ACHN (cell line): ENCODE results near the gene NDOR1.
"Not testable (repeated sequence)": the region's sequence is repeated elsewhere in the genome, so short reads cannot be mapped to it uniquely, and the experiment has no call there.

Source experiments
- DNase-seq: peaks from one replicate; pipeline ENCODE4 v3.0.0-alpha.2; 2015
- in situ Hi-C: cut with HindIII; loops from 2 replicates; pipeline ENCODE4 v1.10.0; 2017; ENCODE audit warnings: low sequenced_read_pairs, low pct_ligation_motif_present, low pct_unique_long_range_greater_than_20kb

NDOR1 gene

DNA sequence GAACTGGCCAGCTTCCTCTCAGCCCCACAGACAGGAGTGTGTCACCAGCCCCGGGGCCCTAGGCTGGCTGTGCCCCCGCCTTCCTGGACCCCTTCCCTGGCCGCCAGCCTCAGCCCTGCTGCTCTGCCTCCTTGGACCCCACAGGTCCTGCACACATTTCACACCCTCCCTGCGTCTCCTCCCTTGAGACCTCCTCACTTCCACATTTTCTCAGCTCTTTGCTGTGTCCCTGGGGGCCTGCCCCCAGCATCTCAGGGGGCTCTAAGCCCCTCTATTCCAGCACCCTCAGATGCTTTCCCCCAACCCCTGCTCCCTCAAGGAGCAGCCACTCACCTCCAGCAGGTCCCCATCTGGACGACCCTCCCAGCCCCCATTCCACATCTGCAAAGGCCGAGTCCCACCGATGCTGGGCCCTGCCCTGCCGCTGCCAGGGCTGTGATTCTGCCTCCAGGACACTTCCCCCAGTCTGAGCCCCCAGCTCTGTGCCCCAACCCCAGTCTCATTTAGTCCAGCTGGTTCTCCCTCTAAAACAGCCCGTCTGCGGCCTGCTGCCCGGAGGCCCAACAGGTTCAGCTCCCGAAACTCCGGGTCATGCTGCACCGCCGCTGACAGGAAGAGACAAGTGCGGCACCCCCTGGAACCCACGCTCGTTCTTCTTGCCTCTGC lies 29.4 kb downstream of the NDOR1 start:
- DNase-seq, result no peak
- in situ Hi-C loops, result no loop called here

DNA sequence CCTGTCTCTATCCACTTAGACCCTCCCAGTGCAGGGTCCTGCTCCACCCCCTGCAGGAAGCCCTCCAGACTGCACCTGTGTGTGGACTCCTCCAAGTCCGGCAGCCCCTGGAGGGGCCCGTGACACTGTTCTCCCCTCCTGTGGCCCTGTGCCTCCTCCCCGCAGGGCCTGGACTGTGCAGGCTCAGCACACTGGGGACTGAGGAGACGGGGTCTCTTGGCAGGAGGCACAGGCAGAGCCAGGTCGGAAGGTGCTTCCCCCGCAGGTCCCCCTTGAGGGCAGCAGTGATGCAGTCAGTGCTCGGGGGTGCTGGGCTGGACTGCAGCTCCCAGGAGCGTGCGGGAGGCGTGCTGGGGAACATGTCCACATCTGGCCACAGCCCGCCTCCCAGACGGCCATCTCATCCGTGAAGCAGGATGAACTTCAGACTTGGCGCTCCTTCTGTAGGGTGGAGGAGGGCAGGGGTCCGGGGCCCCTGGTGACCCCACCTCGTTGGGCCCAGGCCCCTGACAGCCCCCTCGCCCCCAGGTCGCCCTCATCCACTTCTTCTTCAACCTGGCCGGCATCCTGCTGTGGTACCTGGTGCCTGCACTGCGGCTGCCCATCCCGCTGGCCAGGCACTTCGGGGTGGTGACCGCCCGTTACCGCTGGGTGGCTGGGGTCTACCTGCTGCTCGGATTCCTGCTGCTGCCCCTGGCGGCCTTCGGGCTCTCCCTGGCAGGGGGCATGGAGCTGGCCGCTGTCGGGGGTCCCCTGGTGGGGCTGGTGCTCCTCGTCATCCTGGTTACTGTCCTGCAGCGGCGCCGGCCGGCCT lies 30.1 kb downstream of the NDOR1 start:
- in situ Hi-C loops, result no loop called here
- DNase-seq, result no peak

DNA sequence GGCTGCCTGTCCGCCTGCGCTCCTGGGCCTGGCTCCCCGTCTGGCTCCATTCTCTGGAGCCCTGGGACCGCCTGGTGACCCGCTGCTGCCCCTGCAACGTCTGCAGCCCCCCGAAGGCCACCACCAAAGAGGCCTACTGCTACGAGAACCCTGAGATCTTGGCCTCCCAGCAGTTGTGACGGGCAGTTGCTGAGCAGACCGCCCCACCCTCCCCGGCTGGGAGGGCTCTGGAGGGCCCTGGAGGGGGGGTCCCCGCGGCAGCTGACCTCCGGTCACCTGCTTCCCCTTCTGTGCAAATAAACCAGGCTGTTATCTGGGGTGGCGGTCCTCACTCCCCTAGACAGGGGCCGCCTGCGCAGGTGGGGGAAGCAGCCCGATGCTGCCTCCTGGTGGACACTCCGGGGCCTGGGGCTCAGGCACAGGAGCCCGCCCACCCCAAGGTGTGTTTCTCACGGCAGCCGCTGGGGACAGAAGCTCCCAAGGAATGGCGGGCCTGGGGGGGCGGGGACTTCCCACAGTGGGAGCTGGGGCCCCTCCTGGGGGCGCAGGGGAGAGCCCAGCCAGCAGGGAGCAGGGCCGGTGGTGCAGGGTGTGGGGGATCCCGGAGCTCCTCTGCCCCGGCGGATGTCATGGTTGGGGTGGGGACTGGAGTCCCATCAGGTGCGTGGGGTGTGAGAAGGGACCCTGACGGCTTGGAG lies 30.9 kb downstream of the NDOR1 start:
- in situ Hi-C loops, result no loop called here

DNA sequence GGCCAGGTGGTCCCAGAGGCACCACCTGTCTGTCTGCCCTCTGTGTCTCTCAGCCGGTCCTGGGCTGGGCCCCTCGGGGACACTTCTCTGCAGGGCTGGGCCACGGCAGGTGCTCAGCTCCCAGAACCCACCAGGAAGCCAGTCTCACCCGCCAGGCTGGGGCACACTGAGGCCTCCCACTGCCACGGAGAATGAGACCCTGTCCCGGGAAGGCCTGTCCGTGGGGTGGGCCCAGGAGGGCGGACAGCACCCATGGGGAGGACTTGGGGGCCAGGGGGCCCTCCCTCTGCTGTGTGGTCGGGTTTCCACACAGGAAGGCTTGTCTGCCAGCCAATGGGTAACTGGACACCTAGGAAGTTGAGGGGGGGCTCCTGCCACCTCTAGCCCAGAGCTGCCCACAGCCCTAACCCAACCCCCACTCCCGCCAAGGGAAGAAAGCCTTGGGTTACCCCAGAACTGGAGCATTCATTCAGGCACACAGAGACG lies 31.5 kb downstream of the NDOR1 start:
- in situ Hi-C loops, result no loop called here
- no peak for DNase-seq

More for the DNA sequence above, 30.9 kb downstream of the NDOR1 start:
- DNase-seq, result peak; percentile 75

DNA sequence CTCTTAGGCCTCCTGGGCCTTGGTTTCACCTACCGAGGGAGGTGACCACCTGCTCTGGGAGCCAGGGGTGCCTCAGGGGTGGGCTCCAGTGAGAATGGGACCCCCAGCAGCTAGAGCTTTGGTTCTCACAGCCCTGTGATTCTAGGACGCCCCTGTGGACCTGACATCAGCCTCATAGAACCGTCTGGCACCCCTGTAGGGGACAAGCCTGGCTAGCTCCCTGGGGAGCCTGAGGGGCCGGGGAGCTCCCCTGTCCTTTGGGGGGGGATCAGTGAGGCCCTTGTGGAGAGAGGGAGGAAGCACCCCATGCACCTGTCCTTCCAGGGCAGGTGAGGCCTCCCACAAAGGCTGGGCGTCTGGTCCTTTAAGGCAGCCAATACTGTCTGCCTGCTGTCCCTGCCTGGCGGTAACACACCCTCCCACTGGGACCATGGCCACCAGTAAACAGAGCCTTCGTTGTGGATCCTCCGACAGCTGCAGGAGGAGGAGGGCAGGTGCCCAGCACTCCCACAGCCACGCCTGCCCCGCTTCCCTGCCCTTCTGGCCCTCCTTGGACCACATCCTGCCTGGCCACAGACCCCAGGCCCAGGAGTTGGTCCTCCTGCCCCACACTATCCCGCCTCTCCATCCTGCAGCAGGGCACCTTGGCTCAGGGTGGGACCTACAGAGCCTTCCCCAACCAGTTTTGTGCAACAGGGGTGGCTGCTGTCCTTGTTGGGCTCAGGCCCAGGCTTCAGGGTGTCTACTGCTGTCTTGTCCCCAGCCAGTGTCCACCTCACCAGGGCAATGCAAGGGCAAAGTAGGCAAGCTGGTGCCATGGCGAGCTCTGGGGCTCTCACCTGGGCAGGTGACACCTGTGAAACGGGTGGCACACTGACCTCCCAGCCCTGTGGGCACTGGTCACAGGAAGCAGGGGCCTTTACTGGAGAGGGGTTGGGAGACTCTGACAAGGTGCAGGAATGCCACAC lies 32.5 kb downstream of the NDOR1 start:
- no peak for DNase-seq
- in situ Hi-C loops, result no loop called here

DNA sequence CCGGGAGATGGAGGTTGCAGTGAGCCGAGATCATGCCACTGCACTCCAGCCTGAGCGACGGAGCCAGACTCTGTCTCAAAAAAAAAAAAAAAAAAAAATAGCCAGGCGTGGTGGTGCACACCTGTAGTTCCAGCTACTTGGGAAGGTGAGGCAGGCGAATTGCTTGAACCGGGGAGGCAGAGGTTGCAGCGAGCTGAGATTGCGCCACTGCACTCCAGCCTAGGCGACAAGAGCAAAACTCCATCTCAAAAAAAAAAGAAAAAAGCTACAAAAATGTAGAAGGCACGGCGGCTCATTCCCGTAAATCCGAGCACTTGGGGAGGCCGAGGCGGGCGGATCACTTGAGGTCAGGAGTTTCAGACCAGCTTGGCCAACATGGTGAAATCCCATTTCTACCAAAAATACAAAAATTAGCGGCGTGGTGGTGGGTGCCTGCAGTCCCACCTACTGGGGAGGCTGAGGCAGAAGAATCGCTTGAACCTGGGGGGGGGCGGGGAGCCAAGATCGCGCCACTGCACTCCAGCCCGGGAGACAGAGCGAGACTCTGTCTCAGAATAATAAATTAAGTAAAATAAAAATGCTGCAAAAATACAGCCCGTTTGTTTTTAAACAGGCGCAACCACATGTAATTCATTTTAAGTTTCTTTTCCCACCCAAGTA lies 34.2 kb downstream of the NDOR1 start:
- DNase-seq, in situ Hi-C loops: not testable (repeated sequence)

DNA sequence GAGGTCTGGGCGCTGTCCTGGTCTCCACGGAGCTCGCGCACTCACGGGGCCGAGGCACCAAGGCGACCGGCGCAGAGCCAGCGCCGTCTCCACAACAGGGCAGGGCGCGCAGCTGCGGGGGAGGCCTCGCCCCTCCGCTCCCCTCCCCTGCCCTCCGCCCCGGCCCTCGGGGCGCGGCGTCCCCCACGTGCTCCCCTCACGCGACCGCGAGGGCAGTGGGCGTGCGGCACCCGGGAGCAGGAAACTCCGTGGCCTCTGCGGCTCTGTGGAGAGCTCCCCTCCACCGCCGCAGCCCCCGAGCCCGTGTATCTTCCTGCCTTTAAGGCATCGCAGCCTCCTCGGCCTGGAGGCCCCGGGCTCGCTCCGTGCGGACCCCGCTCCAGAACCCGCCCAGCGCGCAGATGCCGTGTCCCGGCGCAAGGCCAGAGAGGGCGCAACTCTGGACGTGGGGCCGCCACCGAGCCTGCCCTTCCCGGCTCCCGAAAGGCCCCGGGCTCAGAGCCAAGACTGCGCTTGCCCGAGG lies 34.9 kb downstream of the NDOR1 start:
- peak; percentile 64 for DNase-seq
- in situ Hi-C loops, result no loop called here

DNA sequence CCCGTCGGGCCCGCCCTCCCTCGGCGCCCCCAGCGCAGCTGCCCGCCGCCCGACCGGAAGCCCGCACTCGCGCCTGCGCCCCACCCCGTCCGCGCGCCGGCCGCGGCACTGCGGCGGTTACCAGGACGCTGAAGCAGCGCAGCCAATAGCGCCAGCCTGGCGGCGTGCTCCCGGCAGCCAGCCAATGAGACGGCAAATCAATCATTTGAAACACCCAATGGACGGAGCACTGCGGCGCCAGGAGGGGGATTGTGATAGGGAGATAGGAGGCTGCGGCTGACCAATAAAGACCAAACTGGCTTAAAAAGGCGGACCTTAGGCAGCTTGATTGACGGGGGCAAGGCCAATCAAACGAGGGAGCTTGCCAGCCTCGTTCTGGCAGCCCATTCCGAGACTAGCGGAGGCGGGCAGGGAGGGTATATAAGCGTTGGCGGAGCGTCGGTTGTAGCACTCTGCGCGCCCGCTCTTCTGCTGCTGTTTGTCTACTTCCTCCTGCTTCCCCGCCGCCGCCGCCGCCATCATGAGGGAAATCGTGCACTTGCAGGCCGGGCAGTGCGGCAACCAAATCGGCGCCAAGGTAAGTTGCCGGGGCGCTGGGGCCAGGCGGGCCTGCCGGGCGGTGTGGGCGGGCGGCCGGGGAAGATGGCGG lies 35.5 kb downstream of the NDOR1 start, which contains the start of gene TUBB4B:
TUBB4B (plus strand) TSS at position 447 of the 649 bp plus-strand sequence; CDS start at position 521, 74 bp downstream.
- peak; percentile 98 for DNase-seq
- in situ Hi-C loops, result no loop called here

DNA sequence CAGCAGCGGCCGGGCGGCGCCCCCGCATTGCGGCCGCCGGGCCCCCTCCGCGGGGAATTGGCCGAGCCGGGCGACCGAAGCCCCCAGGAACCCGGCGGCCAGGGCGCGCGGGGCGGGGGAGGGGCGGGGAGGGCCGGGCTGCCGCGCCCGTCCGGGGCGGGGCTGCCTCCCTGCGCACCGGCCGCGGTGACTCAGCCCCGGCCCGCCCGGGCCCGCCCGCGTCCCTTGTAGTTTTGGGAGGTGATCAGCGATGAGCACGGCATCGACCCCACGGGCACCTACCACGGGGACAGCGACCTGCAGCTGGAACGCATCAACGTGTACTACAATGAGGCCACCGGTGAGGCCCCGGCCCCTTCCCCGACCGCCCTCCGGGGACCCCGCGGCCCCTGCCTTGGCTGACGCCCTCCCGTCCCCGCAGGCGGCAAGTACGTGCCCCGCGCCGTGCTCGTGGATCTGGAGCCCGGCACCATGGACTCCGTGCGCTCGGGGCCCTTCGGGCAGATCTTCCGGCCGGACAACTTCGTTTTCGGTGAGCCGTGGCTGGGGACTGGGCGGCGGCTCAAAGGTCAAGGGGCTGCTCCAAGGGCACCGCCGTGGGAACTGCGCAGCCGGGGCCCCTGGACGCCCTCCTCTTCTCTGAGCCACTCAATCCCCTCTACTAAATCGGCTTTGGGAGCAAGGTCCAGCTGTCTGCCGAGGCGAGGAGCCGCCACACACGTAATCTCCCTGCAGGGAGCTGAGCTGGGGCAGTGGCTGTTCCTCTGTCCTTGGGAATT lies 36.2 kb downstream of the NDOR1 start:
- peak; percentile 50 for DNase-seq
- in situ Hi-C loops, result no loop called here

DNA sequence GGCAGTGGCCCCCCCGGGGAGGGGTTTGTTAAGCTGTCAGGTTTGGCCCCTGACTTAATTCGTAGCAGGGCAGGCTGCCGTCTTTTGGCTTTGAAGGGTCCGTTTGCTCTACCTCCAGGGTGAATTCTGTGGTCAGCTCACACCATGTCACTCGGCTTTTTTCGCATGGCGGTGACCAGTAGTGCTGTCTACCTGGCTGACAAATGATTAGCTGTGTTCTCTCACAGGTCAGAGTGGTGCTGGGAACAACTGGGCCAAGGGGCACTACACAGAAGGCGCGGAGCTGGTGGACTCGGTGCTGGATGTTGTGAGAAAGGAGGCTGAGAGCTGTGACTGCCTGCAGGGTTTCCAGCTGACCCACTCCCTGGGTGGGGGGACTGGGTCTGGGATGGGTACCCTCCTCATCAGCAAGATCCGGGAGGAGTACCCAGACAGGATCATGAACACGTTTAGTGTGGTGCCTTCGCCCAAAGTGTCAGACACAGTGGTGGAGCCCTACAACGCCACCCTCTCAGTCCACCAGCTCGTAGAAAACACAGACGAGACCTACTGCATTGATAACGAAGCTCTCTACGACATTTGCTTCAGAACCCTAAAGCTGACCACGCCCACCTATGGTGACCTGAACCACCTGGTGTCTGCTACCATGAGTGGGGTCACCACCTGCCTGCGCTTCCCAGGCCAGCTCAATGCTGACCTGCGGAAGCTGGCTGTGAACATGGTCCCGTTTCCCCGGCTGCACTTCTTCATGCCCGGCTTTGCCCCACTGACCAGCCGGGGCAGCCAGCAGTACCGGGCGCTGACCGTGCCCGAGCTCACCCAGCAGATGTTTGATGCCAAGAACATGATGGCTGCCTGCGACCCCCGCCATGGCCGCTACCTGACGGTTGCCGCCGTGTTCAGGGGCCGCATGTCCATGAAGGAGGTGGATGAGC lies 37.0 kb downstream of the NDOR1 start:
- in situ Hi-C loops, result no loop called here
- DNase-seq, result no peak

DNA sequence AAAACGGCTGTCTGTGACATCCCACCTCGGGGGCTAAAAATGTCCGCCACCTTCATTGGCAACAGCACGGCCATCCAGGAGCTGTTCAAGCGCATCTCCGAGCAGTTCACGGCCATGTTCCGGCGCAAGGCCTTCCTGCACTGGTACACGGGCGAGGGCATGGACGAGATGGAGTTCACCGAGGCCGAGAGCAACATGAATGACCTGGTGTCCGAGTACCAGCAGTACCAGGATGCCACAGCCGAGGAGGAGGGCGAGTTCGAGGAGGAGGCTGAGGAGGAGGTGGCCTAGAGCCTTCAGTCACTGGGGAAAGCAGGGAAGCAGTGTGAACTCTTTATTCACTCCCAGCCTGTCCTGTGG lies 37.7 kb downstream of the NDOR1 start:
- in situ Hi-C loops, DNase-seq: not testable (repeated sequence)

DNA sequence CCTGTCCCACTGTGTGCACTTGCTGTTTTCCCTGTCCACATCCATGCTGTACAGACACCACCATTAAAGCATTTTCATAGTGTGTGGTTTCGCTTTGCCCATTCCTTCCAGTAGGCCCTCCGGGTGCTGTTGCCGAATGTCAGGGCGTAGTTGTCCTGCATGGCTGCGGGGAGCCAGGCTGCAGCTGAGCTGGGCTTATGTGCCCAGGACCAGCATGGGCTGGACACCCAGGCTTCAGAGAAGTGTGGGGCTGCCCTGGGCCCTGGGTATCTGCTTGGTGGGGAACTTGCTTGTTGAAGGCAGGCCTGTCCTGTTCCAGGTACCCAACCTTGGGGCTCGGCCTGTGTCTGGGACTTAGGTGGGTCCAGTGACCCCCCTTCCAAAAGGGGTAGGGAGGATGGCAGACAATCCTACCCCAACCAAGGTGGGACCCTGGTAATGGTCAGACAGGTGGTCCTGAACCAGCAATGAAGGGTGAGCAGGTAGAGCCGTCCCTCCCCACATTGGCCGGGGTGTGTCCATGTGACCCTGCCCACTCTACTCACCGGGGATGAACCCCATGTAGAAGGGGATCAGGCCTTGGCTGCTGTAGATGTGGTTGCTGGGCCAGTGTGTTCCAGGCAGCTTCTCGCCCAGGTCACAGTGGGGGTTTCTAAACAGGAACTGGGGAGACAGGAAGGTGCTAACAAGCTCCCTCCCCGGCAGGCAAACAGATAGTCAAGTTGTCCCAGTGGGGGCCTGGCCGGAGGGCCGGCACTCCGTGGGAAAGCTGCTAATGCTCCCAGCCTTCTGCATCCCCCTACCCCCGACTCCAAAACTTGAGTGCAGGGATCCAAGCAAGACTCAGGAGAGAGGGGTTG lies 38.4 kb downstream of the NDOR1 start:
- in situ Hi-C loops, result no loop called here
- DNase-seq, result no peak

DNA sequence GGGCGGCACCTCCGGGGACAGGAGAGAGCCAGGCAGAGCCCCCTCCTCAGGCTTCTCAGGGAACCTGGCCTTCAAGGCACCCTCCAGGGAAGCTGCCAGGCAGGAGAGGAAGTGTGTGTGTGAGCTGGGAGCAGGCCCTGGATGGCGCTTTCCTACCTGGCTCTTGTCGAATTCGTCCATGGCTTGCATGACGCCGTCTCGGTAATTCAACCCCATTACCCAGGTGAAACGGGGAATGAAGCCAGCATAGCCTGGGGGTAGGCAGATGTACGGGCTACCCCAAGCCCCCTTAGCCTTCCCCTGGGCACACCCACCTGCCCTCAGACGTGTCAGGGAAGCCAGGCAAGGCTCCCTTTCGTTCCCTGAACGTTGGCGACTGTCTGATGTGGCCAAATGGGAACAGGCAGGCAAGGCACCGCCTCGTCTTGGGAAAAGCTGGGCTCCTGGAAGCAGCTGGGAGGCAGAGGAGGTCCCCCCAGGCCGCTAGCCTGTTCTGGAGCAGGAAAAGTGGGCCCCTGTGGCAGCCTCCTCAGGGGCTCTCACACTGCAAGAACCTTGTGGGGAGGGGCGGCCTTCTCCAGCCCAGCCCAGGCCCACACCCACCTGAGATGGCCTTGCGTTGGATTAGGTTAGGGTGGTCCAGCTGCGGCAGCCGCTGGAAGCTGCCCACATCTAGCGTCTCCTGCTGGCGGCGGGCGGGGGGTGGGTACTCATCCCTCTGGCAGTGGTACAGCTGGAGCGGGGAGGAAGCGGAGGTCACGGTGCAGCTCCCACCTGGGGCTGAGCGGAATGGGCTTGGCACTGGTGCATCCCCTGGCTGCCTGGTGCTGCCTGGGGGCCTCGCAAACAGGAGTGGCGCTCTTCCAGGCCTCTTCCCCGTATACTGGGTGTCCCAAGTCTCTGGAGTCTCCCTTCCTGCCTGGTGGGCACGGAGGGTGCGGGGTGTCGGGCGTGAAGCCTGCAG lies 39.3 kb downstream of the NDOR1 start:
- no peak for DNase-seq
- in situ Hi-C loops, result no loop called here
